ENCODE data around the gene EDEM2.
"Not testable (repeated sequence)": the region's sequence is repeated elsewhere in the genome, so short reads cannot be mapped to it uniquely, and the experiment has no call there.

Gene EDEM2

GRCh38 chr20:35125753-35126152 is 21.4 kb downstream of the EDEM2 start:
- DNase-seq (ENCODE audit: low read depth): no peak

DNA sequence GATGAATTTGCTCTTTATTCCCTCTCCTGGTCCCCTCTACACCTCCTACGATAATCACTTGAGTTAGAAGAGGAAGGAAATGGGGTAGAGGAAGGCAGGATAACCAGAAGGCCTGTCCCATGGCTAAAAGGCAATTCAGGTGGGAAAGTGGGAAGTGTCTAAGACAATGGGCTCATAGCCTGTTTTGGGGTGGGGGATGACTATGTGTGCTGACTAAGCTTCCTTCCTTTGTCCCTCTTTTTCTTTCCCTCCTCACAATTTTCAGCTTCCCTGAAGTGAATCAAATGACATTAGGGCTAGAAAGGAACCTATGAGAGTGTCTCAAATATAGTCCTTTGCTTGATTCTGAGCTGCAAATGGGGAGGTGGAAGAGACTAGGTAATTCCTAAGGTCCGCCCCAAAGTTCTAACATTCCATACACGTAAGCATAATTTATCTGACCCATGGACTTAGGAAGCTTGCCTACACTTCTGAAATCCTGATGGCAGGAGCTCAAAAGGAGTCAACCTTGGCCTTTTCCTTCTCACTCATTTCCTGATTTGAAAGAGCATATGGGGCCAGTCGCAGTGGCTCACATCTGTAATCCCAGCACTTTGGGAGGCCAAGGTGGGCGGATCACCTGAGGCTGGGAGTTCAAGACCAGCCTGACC is 24.3 kb downstream of the EDEM2 start:
- DNase-seq (ENCODE audit: low read depth): no peak

- DNase-seq (ENCODE audit: low read depth): no peak
Measured at GRCh38 chr20:35121186-35121585, 25.9 kb downstream of the EDEM2 start.

- peak; percentile 73 for DNase-seq (ENCODE audit: low read depth)
Measured at GRCh38 chr20:35120012-35120701, 27.0 kb downstream of the EDEM2 start.

DNA sequence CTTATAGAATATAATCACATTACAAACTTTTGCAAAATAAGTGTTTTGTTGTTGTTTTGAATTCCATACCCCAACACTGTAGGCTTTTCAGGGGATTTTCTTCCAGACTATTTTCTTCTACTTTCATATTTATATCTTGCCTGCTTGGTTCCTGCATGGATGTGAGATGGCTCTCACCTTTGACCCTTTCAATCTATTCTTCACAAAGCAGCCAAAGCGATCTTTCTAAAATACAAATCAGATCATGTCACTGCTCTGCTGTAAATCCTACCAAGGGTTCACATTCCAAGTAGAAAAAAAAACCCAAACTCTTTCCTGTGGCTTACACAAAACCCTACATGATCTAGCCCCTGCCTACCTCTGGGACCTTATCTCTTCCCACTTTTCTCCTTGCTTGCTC is 29.5 kb downstream of the EDEM2 start:
- no peak for DNase-seq (ENCODE audit: low read depth)

- no peak for DNase-seq (ENCODE audit: low read depth)
Measured at GRCh38 chr20:35117196-35117595, 29.9 kb downstream of the EDEM2 start.

GRCh38 chr20:35116258-35116657 is 30.9 kb downstream of the EDEM2 start:
- no peak for DNase-seq (ENCODE audit: low read depth)

DNA sequence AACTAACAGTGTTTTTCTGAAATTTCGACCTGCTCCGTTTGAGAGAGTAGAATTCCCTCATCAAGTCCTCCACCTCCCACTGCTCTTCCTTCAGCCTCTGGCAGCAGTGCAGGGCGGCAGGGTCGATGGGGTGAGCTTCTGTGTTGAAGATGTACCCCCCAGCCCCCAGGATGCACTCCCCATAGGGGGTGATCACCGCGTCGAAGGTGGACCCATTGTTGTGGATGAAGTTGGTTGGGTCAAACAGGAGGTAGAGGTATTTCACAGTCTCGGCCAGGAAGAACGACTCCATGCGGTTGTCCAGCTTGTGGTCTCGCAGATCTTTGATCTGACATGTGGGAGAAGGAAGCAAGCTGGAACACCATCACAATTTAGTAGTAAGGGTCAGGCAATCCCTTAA is 31.5 kb downstream of the EDEM2 start:
- DNase-seq (ENCODE audit: low read depth): no peak

DNA sequence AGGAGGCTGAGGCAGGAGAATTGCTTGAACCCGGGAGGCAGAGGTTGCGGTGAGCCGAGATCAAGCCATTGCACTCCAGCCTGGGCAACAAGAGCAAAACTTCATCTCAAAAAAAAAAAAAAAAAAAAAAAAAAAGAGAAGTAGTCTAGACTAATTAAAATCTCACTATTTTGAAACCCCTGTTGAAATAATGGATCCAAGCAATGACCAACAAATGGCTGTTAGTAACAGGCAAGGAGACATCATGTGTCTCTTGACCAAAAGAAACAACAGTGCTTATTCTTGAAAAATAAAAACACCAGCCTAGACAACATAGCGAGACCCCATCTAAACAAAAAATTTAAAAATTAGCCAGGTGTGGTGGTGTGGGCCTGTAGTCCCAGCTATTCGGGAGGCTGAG is 34.9 kb downstream of the EDEM2 start:
- DNase-seq (ENCODE audit: low read depth): not testable (repeated sequence)

GRCh38 chr20:35111141-35111888 is 35.8 kb downstream of the EDEM2 start:
- no peak for DNase-seq (ENCODE audit: low read depth)

- DNase-seq (ENCODE audit: low read depth): no peak
Measured at GRCh38 chr20:35108921-35109320, 38.2 kb downstream of the EDEM2 start.

DNA sequence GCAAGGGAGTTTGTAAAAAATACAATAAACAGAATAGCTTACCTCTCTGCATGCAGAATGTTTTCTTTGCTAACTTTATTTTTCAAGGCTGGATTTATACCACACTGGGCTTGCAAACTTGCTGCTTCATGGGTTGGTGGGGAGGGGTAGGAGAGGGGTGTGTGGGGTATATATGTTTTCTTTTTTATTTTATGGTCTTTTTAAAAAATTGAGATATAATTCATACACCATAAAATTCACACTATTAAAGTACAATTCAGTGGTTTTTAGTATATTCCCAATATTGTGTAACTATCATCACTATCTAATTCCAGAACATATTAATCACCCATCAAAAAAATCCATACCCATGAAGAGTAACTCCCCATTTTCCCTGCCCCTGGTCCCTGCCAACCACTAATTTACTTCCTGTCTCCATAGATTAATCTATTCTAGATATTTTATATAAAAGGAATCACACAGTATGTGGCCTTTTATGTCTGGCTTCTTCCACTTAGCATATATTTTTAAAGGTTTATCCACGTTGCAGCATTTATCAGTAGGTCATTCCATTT is 40.2 kb downstream of the EDEM2 start:
- no peak for DNase-seq (ENCODE audit: low read depth)

DNA sequence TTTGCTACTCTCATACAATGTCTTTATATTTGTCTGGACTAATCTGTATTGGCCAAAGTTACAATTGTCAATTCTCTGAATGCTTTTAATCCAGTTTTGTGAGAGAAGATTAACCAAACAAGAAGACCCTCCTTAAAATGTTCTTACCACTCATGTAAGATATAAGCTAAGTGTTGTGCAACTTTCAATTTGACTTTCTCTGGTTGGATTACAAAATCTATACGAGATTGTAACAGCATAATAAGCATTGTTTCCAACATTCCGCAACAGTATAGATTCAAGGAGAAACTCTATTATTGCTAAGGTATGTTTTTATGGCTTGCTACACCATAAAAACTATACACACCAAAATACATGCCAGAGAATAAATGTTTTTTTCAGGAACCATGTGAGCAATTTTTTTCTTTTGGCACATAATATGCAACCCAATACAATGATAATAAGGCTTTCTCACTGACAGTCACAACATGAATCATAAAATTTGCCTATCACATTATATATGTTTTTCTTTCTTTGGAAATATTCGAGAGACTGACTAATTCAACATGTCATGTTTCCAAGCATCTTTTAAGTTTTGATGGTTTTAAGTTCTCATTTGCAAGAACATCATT is 42.3 kb downstream of the EDEM2 start:
- no peak for DNase-seq (ENCODE audit: low read depth)

DNA sequence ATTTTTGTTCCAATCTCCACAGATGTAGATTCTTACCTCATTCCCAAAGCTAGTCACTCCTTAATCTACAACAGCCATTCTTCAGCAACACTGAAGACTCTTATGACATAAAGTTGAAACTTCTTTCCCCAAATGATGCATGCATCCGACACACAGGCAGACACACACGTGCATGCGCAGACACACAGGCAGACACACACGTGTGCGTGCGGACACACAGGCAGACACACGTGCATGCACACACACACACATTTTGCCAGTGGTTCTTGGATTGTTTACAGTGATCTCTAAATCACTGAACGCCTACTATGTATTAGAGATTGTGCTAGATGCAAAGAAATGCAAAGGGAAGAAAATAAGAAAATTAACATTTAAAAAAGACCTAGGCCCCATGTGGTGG is 45.5 kb downstream of the EDEM2 start:
- DNase-seq (ENCODE audit: low read depth): no peak

DNA sequence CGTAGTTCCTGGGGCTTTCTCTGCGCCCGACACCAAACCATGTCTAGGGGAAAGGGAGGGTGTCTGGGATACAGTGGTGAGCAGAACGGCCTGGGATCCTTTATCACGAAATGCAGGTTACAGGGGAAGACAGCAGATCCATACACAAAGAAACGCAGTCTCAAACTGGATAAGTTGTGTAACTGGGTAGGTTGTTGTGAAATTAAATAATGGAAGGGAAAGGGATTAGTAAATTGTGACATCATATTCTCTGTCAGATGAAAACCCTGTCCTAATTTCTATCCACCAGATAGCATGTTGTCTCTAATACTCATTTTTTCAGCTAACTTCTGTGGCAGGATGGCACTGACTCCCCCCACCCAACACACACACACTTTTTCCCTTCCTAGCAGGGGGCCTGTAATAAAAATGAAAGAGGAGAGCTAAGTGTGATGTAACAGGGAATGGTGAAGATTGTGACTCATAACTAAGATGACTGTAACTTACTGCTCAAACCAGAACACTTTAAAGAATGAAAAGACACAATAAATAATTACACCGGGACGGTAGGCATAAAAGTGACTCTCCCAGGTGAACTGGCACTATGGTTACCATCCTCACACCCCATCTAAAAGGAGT is 53.8 kb downstream of the EDEM2 start:
- DNase-seq (ENCODE audit: low read depth): no peak

- DNase-seq (ENCODE audit: low read depth): no peak
Measured at GRCh38 chr20:35092524-35093266, 54.4 kb downstream of the EDEM2 start, which contains the start of gene TRPC4AP. TSS of gene TRPC4AP (minus strand) at chr20:35092807. CDS start at chr20:35092781, 26 bp downstream.

DNA sequence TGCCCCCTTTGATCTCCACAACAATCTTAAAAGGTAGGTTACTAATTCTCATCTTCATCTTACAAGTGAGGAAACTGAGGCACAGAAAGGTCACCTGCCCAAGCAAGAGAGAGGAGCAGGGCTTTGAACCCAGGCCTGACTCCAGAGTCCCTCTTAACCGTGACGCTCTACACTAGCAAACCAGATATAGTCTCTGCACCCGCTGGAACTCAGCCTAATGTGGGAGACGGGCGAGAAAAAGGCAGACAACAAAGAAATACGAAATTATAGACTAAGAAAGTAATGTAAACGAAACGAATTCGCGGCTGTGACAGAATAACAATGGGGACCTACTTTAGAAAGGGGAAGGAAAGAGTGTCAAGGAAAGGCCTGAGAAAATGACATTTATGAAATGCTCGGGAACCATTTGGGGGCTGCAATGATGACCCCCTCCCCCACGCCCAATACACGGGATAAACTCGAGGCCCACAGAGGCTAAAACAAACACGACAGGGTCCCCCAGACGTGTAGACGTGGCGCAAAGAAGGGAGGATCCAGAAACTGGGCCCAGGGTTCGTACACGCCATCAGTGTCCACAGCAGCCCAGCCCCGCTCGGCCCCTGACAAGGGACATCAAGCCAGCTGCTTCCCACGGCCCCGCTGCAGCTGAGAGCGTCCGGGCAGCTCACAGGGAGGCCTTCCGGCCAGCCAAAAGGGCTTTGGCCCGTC is 55.2 kb downstream of the EDEM2 start:
- DNase-seq (ENCODE audit: low read depth): no peak

DNA sequence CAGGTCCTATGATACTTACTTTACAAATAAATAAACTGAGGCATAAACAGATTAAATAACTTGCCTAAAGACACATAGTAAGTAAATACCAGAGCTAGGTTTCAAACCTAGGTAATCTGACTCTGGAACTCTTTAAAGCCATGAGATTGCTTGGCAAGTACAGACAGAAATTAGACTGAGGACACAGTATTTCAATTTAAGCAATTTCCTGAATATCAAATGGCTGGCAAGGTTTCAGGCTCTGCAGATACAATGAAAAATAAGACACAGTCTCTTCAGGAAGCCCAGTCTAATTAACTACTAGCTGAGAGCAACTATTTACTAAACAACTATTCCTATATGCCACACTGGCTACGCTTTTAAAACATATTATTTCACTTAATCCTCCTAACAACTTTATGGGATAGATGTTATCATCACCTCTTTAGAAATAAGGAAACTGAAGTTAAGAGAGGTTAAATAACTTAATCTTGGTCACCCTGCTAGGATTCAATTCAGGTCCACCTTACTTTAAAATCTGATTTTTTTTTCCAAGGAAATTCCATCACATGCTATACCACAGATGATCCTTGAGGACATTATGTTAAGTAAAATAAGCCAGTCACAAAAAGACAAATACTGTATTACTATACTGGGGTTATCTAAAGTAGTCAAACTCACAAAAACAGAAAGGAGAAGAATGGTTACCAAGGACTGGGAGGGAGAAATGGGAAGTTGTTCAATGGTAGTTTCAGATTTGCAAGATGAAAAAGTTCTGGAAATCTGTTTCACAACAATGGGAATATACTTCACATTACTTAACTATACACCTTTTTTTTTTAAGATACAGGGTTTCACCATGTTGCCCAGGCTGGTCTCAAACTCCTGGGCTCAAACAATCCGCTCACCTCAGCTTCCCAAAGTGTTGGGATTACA is 58.6 kb downstream of the EDEM2 start:
- DNase-seq (ENCODE audit: low read depth): no peak

GRCh38 chr20:35087791-35088190 is 59.3 kb downstream of the EDEM2 start:
- no peak for DNase-seq (ENCODE audit: low read depth)
